ENCODE data around the gene TRMT11.

- no peak for TF ChIP-seq POLR2A (IDR thresholded peaks at IDR 0.05)
- TF ChIP-seq, protein P1, sequence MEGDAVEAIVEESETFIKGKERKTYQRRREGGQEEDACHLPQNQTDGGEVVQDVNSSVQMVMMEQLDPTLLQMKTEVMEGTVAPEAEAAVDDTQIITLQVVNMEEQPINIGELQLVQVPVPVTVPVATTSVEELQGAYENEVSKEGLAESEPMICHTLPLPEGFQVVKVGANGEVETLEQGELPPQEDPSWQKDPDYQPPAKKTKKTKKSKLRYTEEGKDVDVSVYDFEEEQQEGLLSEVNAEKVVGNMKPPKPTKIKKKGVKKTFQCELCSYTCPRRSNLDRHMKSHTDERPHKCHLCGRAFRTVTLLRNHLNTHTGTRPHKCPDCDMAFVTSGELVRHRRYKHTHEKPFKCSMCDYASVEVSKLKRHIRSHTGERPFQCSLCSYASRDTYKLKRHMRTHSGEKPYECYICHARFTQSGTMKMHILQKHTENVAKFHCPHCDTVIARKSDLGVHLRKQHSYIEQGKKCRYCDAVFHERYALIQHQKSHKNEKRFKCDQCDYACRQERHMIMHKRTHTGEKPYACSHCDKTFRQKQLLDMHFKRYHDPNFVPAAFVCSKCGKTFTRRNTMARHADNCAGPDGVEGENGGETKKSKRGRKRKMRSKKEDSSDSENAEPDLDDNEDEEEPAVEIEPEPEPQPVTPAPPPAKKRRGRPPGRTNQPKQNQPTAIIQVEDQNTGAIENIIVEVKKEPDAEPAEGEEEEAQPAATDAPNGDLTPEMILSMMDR (IDR thresholded peaks at IDR 0.05) = no peak
These were observed 46.5 kb upstream of the TRMT11 start for GRCh38 chr6:125939791-125940190.

Data from transverse colon (tissue), 3 donors.